Effector CD4-positive, alpha-beta T cell (primary cell): ENCODE measurements around the gene FAM72C. TPM values are rescaled to one million over a fixed set of nuclear protein-coding genes. Genes with fewer than 3 reads are reported as not detected.
"Not testable (repeated sequence)": the region's sequence is repeated elsewhere in the genome, so short reads cannot be mapped to it uniquely, and the experiment has no call there.

Source experiments
- DNase-seq: peaks from one replicate; pipeline ENCODE4 v3.0.0-alpha.2; 2020
- total RNA-seq: gene quantifications from one replicate; lab custom pipeline; 2026; lab: John Stamatoyannopoulos, UW

FAM72C gene
- total RNA-seq: not detected

DNA sequence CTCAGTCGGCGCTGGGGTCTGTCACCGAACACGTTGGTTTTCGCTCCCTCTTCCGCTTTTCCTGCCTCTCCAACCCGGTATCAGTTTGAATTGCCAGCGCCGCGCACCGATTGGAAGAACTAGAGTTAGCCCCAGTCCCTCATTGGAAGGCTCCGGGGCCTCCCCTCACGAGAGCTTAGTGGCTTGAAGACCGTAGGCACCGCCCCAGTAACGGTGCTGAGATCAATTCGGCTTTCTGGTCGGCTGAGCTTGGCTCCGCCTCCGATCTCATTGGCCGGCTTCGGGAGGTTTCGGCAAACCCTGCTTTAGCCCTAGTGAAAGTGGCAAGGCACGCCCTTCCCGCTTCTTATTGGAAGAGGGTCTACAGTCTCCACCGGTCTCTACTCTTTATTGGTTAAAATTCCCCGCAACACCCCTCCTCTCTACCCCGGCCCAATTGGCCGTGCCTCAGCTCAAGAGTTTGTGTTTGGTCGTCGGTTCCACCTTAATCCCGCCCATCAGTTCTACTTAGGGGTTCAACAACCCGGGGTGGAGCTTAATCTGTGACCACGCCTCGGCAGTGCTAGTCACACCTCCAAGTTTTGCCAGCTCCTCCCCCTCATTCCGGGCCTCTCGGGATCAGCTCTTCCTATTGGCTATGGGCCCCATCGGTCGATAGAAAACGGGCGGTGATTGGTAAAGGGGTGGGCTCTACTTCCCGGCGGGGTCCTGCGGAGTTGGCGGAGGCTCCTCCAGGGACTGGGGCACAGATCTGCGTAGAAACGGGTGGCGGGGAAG is at the start of gene FAM72C:
TSS of gene FAM72C (minus strand) at position 63 of the 777 bp plus-strand sequence. CDS start 845 bp downstream, outside the sequence.
- not testable (repeated sequence) for DNase-seq

DNA sequence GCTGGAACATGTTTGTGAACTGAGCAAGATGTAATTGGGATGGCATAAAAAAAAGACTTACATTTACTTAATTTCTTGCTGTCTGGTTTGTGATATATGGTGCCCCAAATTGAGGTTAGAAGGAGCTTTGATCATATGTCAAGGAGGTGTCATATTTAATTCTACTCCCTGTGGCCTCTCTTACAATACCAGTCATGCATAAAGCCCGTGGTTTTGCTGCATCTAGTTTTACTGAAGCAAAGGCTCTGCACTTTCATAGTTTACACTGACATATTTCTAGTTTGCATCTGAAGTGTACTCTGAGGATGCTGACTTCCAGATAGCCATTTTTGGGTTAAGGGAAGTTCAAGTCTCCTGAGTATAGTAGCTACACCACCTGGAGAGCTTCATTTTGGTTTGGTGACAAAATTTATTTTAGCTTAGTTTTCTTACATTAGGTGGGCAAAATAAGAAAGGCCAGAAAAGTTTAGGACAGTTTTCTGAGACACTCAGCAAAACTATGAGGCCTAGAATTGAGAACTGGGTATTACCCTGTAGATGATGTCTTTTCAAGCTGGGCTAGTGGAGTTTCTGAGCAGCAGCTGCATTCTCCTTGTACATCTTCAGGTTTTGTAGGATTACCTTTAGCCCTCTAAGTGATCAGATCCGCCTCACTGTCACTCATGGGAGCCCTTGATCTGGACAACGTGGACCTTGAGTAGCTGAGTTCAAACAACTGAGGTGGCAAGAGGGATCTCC is 48.4 kb upstream of the FAM72C start:
- DNase-seq: not testable (repeated sequence)

- not testable (repeated sequence) for DNase-seq
Measured at GRCh38 chr1:144019101-144019500, 47.3 kb upstream of the FAM72C start.

DNA sequence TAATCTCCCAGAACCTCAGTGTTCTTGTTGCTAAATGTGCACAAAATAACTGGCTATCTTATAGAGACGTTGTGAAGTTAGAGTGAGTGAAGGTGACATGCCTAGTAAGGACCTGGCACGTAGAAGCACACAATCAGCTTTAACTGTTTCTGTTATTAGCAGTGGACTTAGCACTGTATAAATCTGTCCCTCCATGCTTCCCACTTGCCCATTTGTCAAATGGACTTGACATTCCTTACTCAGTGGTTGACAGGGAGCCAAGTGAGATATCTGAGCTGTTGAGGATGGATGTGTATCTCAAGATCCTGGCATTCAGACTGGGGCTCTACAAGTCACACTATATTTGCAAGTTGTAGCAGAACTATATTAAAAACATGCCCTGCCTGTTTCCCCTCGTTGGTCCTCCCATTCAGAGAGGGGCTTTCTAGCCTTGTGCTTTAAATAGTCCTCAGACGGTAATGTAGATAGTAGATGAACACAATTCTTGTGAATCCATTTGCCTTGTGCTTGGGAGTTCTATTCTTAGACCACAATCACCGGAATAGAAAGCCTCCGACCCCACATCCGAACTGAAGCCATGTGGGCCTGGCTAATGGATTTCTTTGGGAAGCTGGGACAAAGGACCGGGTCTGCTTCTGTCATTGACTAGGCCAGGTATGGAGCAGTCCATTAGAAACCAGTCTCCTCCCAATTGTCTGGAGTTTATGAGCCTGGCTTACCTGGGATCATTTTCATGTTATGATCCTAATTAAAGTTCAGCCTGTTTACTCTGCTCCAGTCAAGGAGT is 43.6 kb upstream of the FAM72C start:
- not testable (repeated sequence) for DNase-seq

GRCh38 chr1:144014528-144014927 is 42.7 kb upstream of the FAM72C start:
- DNase-seq: not testable (repeated sequence)

DNA sequence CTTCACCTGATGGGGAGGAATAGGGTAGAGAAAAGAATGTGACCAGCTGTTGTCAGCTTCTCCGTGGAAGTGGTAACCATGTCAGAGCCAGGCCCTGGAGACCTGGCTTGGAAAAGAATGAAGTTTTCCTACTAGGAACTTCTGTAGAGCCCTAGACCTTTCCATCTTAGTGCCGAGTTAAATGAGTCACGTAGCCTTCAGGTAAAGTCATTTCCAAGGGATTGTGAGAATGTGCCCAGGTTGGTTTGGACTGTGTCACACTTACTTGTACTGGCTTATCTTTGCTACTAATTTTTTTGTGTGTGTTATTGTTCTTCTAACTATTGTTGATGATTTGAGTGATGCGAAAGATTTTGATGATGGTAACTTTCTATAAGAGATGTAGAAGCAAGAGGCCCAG is 42.3 kb upstream of the FAM72C start:
- DNase-seq: not testable (repeated sequence)

GRCh38 chr1:144012168-144012733 is 40.5 kb upstream of the FAM72C start:
- not testable (repeated sequence) for DNase-seq

- DNase-seq: not testable (repeated sequence)
Measured at GRCh38 chr1:144009410-144009809, 37.6 kb upstream of the FAM72C start.

GRCh38 chr1:144004259-144004658 is 32.5 kb upstream of the FAM72C start:
- not testable (repeated sequence) for DNase-seq

- not testable (repeated sequence) for DNase-seq
Measured at GRCh38 chr1:144003306-144004029, 31.7 kb upstream of the FAM72C start.

DNA sequence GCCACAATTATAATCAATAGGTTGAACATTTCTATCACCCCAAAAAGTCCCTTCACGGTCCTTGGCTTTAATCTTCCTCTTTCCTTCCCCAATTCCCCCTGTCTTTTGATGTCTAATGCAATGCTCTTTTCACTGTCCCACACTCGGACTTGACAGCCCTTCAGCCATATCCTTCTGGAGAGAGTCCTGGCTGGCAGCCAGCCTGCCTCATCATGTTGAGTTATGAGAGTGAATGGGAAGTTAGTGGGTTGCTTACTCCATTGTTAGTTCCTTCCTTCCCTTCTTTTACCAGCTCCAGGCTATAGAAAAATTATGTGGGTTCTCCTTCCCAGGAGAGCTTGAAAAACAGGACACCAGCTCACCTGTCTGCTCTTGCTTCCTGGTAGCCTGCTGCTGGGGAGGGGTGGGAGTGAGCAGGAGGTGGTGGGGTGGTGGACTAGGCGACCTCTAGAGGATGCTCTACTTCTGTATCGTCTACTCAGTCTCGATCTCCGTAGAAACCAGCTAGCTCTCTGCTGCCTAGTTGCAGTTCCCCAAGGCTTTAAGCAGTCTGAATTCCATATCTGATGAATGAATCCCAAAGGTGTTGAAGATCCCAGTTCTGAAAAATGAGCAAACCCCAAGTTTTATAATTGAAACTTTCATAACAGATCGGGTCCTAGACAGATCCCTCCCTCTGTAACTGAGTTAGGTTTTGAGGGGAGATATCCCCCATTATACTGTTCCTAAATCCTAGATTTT is 30.5 kb upstream of the FAM72C start:
- DNase-seq: not testable (repeated sequence)

DNA sequence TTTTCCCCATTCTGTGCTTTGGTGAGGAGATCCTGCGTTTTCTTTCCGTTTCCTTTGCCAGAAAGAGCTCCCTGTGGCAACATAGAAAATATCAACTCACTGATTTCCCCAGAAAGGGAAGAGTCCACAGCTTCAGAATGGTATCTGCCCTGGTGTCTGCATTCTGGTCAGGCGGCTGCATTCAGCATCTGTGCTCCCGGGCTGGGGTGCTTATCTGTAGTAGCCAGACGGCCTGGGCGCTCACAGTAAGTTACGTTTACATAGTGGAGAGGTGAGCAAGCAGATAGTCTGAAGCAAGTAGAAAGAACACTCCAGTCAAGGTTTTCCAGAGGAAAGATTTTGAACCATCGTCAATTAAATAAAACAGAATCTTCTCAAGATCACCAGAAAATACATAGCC is 29.3 kb upstream of the FAM72C start:
- not testable (repeated sequence) for DNase-seq

GRCh38 chr1:143996020-143996419 is 24.2 kb upstream of the FAM72C start:
- not testable (repeated sequence) for DNase-seq

- not testable (repeated sequence) for DNase-seq
Measured at GRCh38 chr1:143993301-143993907, 21.6 kb upstream of the FAM72C start.

GRCh38 chr1:143990699-143991098 is 18.9 kb upstream of the FAM72C start:
- not testable (repeated sequence) for DNase-seq

GRCh38 chr1:143989719-143990118 is 17.9 kb upstream of the FAM72C start:
- DNase-seq: not testable (repeated sequence)

GRCh38 chr1:143989427-143989712 is 17.6 kb upstream of the FAM72C start:
- DNase-seq: not testable (repeated sequence)

- DNase-seq: not testable (repeated sequence)
Measured at GRCh38 chr1:143988602-143989426, 17.0 kb upstream of the FAM72C start.

- DNase-seq: not testable (repeated sequence)
Measured at GRCh38 chr1:143987868-143988267, 16.1 kb upstream of the FAM72C start.
